ENCODE data around the gene SPATA6L. TPM values are rescaled to one million over a fixed set of nuclear protein-coding genes. Genes with fewer than 3 reads are reported as not detected.

SPATA6L gene
- total and polyA plus RNA-seq, 10 of the 15 experiments (the other 5 are each of a cell fraction or from before 2014, with no cell fraction given), result 0.37 to 1.6 (median 0.91) TPM

DNA sequence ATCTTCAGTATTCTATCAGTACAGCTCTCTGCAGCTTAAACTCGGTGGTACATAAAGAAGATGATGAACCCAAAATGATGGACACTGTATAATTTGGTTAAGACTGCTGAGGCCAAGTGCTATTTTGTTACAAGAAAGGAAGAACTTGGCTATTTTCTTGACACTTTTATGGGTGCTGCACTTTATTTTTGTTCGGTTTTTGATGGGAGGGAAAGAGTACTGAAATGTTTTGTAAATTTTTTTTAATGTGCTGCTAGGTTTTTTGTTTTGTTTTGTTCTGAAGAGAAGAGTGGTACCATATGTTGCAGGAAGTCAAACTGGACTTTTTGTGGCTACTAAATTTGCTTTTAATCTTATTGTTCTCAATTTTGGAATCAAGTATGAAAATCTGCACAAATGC, 39.7 kb upstream of the SPATA6L start:
- Histone ChIP-seq H3K27ac (ENCODE audit: control insufficient read depth, insufficient read depth) (no peak overlapping the region), H4K20me1 (ENCODE audit: control insufficient read depth, insufficient read depth) (no peaks in the 10 kb centered on the region), H3K27me3 (replicated peaks in 1 of 2; ENCODE audit: control insufficient read depth in 2 of 2, insufficient read depth in 2 of 2, low read length in 1 of 2) (no peaks in the 10 kb centered on the region), H3K9me3 (replicated peaks; ENCODE audit: control insufficient read depth, insufficient read depth, low read length) (no peaks in the 10 kb centered on the region), H3K4me1 (ENCODE audit: control insufficient read depth, insufficient read depth, low read length) (no peaks in the 10 kb centered on the region), H3K79me2 (ENCODE audit: control insufficient read depth, insufficient read depth, low read length) (no peaks in the 10 kb centered on the region), H2AFZ (ENCODE audit: control insufficient read depth, low read depth, low read length) (no peak overlapping the region), H3K36me3 (ENCODE audit: control insufficient read depth in 2 of 2, insufficient read depth in 2 of 2, low read length in 1 of 2) (peaks cover 1 to 17% of the 10 kb centered on the region in 2 experiments), H3K9ac (ENCODE audit: control insufficient read depth, insufficient read depth, low read length) (no peak overlapping the region), H3K4me2 (ENCODE audit: control insufficient read depth, insufficient read depth) (no peak overlapping the region), H3K4me3 (no peak overlapping the region)
- intact Hi-C loops (cut with micrococcal nuclease; ENCODE audit: unreplicated experiment), result no loop called here
- no TSS peak for BruUV-seq (replicated peaks)
- ChIA-PET CTCF (no interaction called here), RAD21 (ENCODE audit: unreplicated experiment) (no interaction called here), SMC1A (ENCODE audit: uncharacterized antibody, unreplicated experiment) (interaction anchor here (1.1 kb wide), 1 partner anchor 63 kb away, joined by 3 read pairs; no protein-coding TSS in a partner anchor), POLR2A (no interaction called here)
- ATAC-seq (no peak), DNase-seq (ENCODE audit: low read depth, low spot score) (no peak), FAIRE-seq (no peak)
- in situ Hi-C loops (cut with MboI), result no loop called here
- no peak for TF ChIP-seq TBL1XR1 (IDR thresholded peaks at IDR 0.05; ENCODE audit: low read depth, low read length)
- no peak for TF ChIP-seq RUNX3 (IDR thresholded peaks at IDR 0.05; ENCODE audit: low read length)
- TF ChIP-seq POLR2A (IDR thresholded peaks at IDR 0.05; ENCODE audit: low read depth, low read length), result no peak
- TF ChIP-seq CHD2 (IDR thresholded peaks at IDR 0.05; ENCODE audit: borderline replicate concordance, low read depth, low read length), result no peak
- no peak for TF ChIP-seq CHD4 (IDR thresholded peaks at IDR 0.05)
- TF ChIP-seq CREB1 (IDR thresholded peaks at IDR 0.05; ENCODE audit: low read depth), result no peak
- TF ChIP-seq, protein P1, sequence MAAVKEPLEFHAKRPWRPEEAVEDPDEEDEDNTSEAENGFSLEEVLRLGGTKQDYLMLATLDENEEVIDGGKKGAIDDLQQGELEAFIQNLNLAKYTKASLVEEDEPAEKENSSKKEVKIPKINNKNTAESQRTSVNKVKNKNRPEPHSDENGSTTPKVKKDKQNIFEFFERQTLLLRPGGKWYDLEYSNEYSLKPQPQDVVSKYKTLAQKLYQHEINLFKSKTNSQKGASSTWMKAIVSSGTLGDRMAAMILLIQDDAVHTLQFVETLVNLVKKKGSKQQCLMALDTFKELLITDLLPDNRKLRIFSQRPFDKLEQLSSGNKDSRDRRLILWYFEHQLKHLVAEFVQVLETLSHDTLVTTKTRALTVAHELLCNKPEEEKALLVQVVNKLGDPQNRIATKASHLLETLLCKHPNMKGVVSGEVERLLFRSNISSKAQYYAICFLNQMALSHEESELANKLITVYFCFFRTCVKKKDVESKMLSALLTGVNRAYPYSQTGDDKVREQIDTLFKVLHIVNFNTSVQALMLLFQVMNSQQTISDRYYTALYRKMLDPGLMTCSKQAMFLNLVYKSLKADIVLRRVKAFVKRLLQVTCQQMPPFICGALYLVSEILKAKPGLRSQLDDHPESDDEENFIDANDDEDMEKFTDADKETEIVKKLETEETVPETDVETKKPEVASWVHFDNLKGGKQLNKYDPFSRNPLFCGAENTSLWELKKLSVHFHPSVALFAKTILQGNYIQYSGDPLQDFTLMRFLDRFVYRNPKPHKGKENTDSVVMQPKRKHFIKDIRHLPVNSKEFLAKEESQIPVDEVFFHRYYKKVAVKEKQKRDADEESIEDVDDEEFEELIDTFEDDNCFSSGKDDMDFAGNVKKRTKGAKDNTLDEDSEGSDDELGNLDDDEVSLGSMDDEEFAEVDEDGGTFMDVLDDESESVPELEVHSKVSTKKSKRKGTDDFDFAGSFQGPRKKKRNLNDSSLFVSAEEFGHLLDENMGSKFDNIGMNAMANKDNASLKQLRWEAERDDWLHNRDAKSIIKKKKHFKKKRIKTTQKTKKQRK (IDR thresholded peaks at IDR 0.05; ENCODE audit: low read depth, low read length), result no peak
- TF ChIP-seq MTA3 (IDR thresholded peaks at IDR 0.05; ENCODE audit: borderline replicate concordance, low read length), result no peak
- no peak for TF ChIP-seq ZZZ3 (IDR thresholded peaks at IDR 0.05; ENCODE audit: control insufficient read depth, insufficient read length, low read depth)
- TF ChIP-seq FOS (IDR thresholded peaks at IDR 0.05; ENCODE audit: borderline replicate concordance, extremely low read depth, insufficient read length), result no peak
- no peak for TF ChIP-seq RAD21 (IDR thresholded peaks at IDR 0.05; ENCODE audit: insufficient read depth, low read depth, low read length)
- TF ChIP-seq, protein P2, sequence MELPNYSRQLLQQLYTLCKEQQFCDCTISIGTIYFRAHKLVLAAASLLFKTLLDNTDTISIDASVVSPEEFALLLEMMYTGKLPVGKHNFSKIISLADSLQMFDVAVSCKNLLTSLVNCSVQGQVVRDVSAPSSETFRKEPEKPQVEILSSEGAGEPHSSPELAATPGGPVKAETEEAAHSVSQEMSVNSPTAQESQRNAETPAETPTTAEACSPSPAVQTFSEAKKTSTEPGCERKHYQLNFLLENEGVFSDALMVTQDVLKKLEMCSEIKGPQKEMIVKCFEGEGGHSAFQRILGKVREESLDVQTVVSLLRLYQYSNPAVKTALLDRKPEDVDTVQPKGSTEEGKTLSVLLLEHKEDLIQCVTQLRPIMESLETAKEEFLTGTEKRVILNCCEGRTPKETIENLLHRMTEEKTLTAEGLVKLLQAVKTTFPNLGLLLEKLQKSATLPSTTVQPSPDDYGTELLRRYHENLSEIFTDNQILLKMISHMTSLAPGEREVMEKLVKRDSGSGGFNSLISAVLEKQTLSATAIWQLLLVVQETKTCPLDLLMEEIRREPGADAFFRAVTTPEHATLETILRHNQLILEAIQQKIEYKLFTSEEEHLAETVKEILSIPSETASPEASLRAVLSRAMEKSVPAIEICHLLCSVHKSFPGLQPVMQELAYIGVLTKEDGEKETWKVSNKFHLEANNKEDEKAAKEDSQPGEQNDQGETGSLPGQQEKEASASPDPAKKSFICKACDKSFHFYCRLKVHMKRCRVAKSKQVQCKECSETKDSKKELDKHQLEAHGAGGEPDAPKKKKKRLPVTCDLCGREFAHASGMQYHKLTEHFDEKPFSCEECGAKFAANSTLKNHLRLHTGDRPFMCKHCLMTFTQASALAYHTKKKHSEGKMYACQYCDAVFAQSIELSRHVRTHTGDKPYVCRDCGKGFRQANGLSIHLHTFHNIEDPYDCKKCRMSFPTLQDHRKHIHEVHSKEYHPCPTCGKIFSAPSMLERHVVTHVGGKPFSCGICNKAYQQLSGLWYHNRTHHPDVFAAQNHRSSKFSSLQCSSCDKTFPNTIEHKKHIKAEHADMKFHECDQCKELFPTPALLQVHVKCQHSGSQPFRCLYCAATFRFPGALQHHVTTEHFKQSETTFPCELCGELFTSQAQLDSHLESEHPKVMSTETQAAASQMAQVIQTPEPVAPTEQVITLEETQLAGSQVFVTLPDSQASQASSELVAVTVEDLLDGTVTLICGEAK (IDR thresholded peaks at IDR 0.05; ENCODE audit: borderline replicate concordance), result no peak
- no peak for TF ChIP-seq ZBED1 (IDR thresholded peaks at IDR 0.05; ENCODE audit: borderline replicate concordance)
- TF ChIP-seq JUND (IDR thresholded peaks at IDR 0.05; ENCODE audit: low read depth, low read length), result no peak
- TF ChIP-seq CBX5 (IDR thresholded peaks at IDR 0.05; ENCODE audit: low read depth), result no peak
- TF ChIP-seq TAF1 (IDR thresholded peaks at IDR 0.05; ENCODE audit: borderline replicate concordance, low read depth, low read length), result no peak
- 98% methylated on average over 2 of the region's 2 CpGs for WGBS (ENCODE audit: insufficient coverage, insufficient replicate concordance, low lambda C conversion rate, missing lambda C conversion rate)

Data from GM12878 (cell line).